Measurements from ENCODE around the gene STAC2. TPM values are rescaled to one million over a fixed set of nuclear protein-coding genes. Genes with fewer than 3 reads are reported as not detected.
A peak's percentile ranks its signal among the peaks of the same experiment; 100 is the strongest.

Gene STAC2
- polyA plus RNA-seq, 2 of the 4 experiments (the other 2 are of a cell fraction), result 0.03 to 0.26 TPM

DNA sequence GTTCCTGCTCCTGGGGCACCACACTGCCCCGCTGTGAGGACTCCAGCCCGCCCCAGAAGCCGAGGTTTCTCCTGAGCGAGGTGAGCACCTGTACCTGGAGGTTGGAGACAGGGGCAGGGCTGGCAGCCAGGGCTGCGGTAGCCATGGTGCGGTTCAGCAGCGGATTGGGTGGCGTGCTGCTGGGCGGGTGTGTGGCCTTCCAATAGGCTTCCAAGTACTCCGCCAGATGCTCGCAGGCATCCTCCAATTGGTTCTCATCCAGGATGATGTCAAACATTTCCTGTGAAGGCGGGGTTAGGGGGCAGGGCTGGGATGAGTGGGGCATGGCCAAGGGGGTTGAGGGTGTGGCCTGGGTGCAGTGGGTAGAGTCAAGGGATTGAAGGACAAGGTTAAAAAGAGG, 48.5 kb downstream of the STAC2 start:
- H3K4me3 ChIP-seq, result no peak overlapping the region
- TF ChIP-seq KDM1A (IDR thresholded peaks at IDR 0.05; ENCODE audit: low read depth) (no peak), ZNF302 (CRISPR knock-in tag; IDR thresholded peaks at IDR 0.05) (no peak), HMGXB4 (CRISPR knock-in tag; IDR thresholded peaks at IDR 0.05; ENCODE audit: borderline replicate concordance) (no peak), JUN (IDR thresholded peaks at IDR 0.05) (no peak), ELK1 (IDR thresholded peaks at IDR 0.05; ENCODE audit: low read depth, low read length) (no peak), FOXS1 (CRISPR knock-in tag; IDR thresholded peaks at IDR 0.05) (no peak), PHF8 (IDR thresholded peaks at IDR 0.05; ENCODE audit: borderline replicate concordance, low read depth) (no peak), BHLHE40 (IDR thresholded peaks at IDR 0.05; ENCODE audit: low read depth, low read length) (no peak), POLR2AphosphoS2 (conservative IDR thresholded peaks at IDR 0.05; ENCODE audit: low read length) (no peak), SREBF2 (IDR thresholded peaks at IDR 0.05) (no peak), SMC3 (IDR thresholded peaks at IDR 0.05) (no peak), CEBPB (IDR thresholded peaks at IDR 0.05) (no peak), HEYL (CRISPR knock-in tag; IDR thresholded peaks at IDR 0.05) (no peak), RAD21 (conservative IDR thresholded peaks at IDR 0.05 in 1 of 2, IDR thresholded peaks at IDR 0.05 in 1 of 2) (no peak)
- TF ChIP-seq, protein P1, sequence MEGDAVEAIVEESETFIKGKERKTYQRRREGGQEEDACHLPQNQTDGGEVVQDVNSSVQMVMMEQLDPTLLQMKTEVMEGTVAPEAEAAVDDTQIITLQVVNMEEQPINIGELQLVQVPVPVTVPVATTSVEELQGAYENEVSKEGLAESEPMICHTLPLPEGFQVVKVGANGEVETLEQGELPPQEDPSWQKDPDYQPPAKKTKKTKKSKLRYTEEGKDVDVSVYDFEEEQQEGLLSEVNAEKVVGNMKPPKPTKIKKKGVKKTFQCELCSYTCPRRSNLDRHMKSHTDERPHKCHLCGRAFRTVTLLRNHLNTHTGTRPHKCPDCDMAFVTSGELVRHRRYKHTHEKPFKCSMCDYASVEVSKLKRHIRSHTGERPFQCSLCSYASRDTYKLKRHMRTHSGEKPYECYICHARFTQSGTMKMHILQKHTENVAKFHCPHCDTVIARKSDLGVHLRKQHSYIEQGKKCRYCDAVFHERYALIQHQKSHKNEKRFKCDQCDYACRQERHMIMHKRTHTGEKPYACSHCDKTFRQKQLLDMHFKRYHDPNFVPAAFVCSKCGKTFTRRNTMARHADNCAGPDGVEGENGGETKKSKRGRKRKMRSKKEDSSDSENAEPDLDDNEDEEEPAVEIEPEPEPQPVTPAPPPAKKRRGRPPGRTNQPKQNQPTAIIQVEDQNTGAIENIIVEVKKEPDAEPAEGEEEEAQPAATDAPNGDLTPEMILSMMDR (IDR thresholded peaks at IDR 0.05), result no peak
- TF ChIP-seq, protein P2, sequence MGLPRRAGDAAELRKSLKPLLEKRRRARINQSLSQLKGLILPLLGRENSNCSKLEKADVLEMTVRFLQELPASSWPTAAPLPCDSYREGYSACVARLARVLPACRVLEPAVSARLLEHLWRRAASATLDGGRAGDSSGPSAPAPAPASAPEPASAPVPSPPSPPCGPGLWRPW (IDR thresholded peaks at IDR 0.05), result no peak
- TF ChIP-seq, protein P3, sequence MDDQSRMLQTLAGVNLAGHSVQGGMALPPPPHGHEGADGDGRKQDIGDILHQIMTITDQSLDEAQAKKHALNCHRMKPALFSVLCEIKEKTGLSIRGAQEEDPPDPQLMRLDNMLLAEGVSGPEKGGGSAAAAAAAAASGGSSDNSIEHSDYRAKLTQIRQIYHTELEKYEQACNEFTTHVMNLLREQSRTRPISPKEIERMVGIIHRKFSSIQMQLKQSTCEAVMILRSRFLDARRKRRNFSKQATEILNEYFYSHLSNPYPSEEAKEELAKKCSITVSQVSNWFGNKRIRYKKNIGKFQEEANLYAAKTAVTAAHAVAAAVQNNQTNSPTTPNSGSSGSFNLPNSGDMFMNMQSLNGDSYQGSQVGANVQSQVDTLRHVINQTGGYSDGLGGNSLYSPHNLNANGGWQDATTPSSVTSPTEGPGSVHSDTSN (IDR thresholded peaks at IDR 0.05), result no peak
- WGBS (ENCODE audit: missing lambda C conversion rate), result 94% methylated on average over 10 of the region's 12 CpGs
- DNase-seq (ENCODE audit: low read depth in 1 of 2, low spot score in 1 of 2) (peak in 1 of 2 experiments; percentile 73), FAIRE-seq (no peak), ATAC-seq (peak; percentile 15 to 63; a peak in 3 of 6 replicates)
- no peak overlapping the region for H3K27ac ChIP-seq
- H3K4me2 ChIP-seq, result no peak overlapping the region
- CTCF ChIA-PET, result interaction anchor here (3.2 to 30.5 kb wide), 4 partner anchors 16 to 195 kb away, joined by 38 to 612 read pairs (median 284); partner anchors contain the start of genes ARL5C and PLXDC1
- POLR2A ChIA-PET, result interaction anchor here (0.6 kb wide), 1 partner anchor 24 kb away, joined by 4 read pairs; no protein-coding TSS in a partner anchor
- peaks cover 12% of the 10 kb centered on the region for H3K4me1 ChIP-seq
- no peaks in the 10 kb centered on the region for H3K9me3 ChIP-seq

DNA sequence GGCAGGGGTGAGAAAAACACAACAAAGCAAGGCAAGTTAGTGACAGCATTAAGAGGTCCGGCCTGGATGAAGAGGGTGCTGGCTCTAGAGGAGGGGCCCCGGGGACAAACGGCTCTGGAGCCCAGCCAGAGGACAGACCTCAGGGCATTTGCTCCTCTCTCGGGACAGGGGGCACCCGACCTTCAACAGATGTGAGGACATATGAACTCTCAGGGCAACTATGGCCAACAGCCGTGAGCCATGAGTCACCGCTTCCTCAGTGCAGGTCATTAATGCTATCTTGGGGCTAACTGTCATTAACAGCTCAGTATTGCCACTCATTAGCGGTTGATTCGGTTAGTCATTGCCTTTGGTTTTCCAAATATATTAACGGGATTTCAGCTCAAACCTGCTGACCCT, 50.1 kb downstream of the STAC2 start:
- FAIRE-seq (no peak), ATAC-seq (no peak), DNase-seq (ENCODE audit: low read depth in 1 of 2, low spot score in 1 of 2) (no peak)
- no peak overlapping the region for H3K27ac ChIP-seq
- TF ChIP-seq TFCP2L1 (CRISPR knock-in tag; IDR thresholded peaks at IDR 0.05), result no peak
- no peak for TF ChIP-seq ESRRA (IDR thresholded peaks at IDR 0.05; ENCODE audit: borderline replicate concordance, low read length)
- no peak for TF ChIP-seq TP53 (CRISPR knock-in tag; IDR thresholded peaks at IDR 0.05)
- no peak for TF ChIP-seq FOSL2 (IDR thresholded peaks at IDR 0.05)
- TF ChIP-seq FOSL2 (CRISPR knock-in tag; IDR thresholded peaks at IDR 0.05), result peak; percentile 35; the same call in 1 of the 2 replicates
- TF ChIP-seq RCOR1 (IDR thresholded peaks at IDR 0.05; ENCODE audit: low read depth, low read length), result no peak
- no peak for TF ChIP-seq MAFK (IDR thresholded peaks at IDR 0.05; ENCODE audit: partially characterized antibody)
- no peak for TF ChIP-seq EP300 (IDR thresholded peaks at IDR 0.05)
- ChIA-PET CTCF (interaction anchor here (0.5 to 30.5 kb wide), 38 partner anchors 10 to 478 kb away, joined by 3 to 612 read pairs (median 5); partner anchors contain the start of genes ARL5C, CACNB1, FBXO47 and LASP1NB), POLR2A (no interaction called here)
- no peak overlapping the region for H3K4me2 ChIP-seq
- no peaks in the 10 kb centered on the region for H3K9me3 ChIP-seq
- WGBS (ENCODE audit: missing lambda C conversion rate), result 73% methylated on average over 10 of the region's 10 CpGs
- peaks cover 12% of the 10 kb centered on the region for H3K4me1 ChIP-seq
- H3K4me3 ChIP-seq, result no peak overlapping the region

Data from A549 (cell line).